ENCODE measurements around the gene PHYHIPL.

DNA sequence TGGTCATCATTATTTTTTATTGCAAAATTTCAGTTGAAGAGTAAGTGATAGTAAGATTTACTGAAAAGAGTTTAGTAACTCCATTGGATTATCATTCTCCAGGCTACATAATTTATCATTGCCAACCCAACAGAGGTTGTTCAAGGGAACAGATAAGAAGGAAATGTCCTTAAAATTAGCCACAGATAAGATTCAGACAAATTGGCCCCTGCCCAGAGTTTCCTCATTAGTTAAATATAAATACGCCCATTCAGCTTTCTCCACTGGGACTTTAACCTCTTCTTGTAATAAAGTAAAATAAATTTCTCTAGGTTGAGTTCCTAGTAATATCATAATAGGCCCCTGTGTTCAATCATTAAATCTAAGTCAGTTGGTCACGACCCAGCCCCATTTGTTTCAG is 27.7 kb upstream of the PHYHIPL start:
- TF ChIP-seq, protein P1, sequence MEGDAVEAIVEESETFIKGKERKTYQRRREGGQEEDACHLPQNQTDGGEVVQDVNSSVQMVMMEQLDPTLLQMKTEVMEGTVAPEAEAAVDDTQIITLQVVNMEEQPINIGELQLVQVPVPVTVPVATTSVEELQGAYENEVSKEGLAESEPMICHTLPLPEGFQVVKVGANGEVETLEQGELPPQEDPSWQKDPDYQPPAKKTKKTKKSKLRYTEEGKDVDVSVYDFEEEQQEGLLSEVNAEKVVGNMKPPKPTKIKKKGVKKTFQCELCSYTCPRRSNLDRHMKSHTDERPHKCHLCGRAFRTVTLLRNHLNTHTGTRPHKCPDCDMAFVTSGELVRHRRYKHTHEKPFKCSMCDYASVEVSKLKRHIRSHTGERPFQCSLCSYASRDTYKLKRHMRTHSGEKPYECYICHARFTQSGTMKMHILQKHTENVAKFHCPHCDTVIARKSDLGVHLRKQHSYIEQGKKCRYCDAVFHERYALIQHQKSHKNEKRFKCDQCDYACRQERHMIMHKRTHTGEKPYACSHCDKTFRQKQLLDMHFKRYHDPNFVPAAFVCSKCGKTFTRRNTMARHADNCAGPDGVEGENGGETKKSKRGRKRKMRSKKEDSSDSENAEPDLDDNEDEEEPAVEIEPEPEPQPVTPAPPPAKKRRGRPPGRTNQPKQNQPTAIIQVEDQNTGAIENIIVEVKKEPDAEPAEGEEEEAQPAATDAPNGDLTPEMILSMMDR (conservative IDR thresholded peaks at IDR 0.05; ENCODE audit: low read length), result no peak
- no peak for TF ChIP-seq EZH2phosphoT487 (IDR thresholded peaks at IDR 0.05; ENCODE audit: borderline replicate concordance, low read depth, low read length)

Measured in OCI-LY7 (cell line).